Breast epithelium (tissue), 4 donors: ENCODE results near the gene IL1R2. TPM values are rescaled to one million over a fixed set of nuclear protein-coding genes. Genes with fewer than 3 reads are reported as not detected.

Experiments
- DNase-seq, 2 donors: peaks; one replicate each; pipeline ENCODE4 v3.0.0-alpha.2; 2019; ENCODE audit warnings: low spot score in 2 of 2
- H3K27ac ChIP-seq, 2 donors: fragments of 200-600 bp; sonication (generic) in 1 of 2; one replicate each; pipeline ENCODE4 v1.5.1; 2016 to 2019; ENCODE audit warnings: mild to moderate bottlenecking in 1 of 2
- H3K27me3 ChIP-seq, 2 donors: fragments of 200-600 bp; sonication (generic) in 1 of 2; one replicate each; pipeline versions ENCODE4 v1.5.1 to v1.6.0; 2017 to 2019; ENCODE audit warnings: control low read depth in 1 of 2, mild to moderate bottlenecking in 1 of 2
- H3K36me3 ChIP-seq: fragments of 200-600 bp; one replicate; pipeline ENCODE4 v1.5.1; 2019
- H3K4me1 ChIP-seq, 2 donors: fragments of 200-600 bp; sonication (generic); one replicate each; pipeline ENCODE4 v1.5.1; 2016 to 2019; ENCODE audit warnings: control low read depth in 1 of 2
- H3K4me3 ChIP-seq, 3 donors: fragments of 200-600 bp; sonication (generic); 1 replicate in 2 of 3; 2 replicates in 1 of 3; pipeline ENCODE4 v1.5.1; 2016 to 2019; ENCODE audit warnings: mild to moderate bottlenecking in 3 of 3, moderate library complexity in 2 of 3
- H3K9me3 ChIP-seq, 2 donors: fragments of 200-600 bp; sonication (generic) in 1 of 2; one replicate each; pipeline ENCODE4 v1.5.1; 2016 to 2019; ENCODE audit warnings: control low read depth in 1 of 2
- CTCF ChIP-seq, 3 donors: fragments of 450-650 bp; IDR thresholded peaks; one replicate each; pipeline ENCODE4 v1.5.1; 2016 to 2017; ENCODE audit warnings: antibody characterized with exemption in 3 of 3, mild to moderate bottlenecking in 3 of 3, moderate library complexity in 3 of 3
- POLR2A ChIP-seq: fragments of 450-650 bp; IDR thresholded peaks from one replicate; pipeline ENCODE4 v1.6.1; 2016; ENCODE audit warnings: antibody characterized with exemption, mild to moderate bottlenecking, moderate library complexity
- POLR2AphosphoS5 ChIP-seq, 3 donors: sonication (generic); formaldehyde crosslinking; IDR thresholded peaks; one replicate each; pipeline ENCODE4 v1.6.1; 2017; ENCODE audit warnings: antibody characterized with exemption in 3 of 3
- intact Hi-C: fragments of 100-400 bp; cut with DNase I; formaldehyde crosslinking; loops from one replicate; pipeline ENCODE4 v1.15.1; 2023; ENCODE audit warnings: low total_unique reads
- total RNA-seq, 3 donors: library from RNA; depleted of rRNA; stranded (reverse); fragments of >200 nt; gene quantifications; one replicate each; pipeline ENCODE4 v1.1.0, GENCODE V29; 2016

Gene IL1R2
- total RNA-seq, 3 donors from 2014 or later, result 8.2 to 9.8 (median 8.2) TPM

GRCh38 chr2:101985793-101986164, 6.0 kb upstream of the IL1R2 start:
- Histone ChIP-seq H3K4me3 (no peak overlapping the region), H3K36me3 (no peaks in the 10 kb centered on the region), H3K4me1 (no peaks in the 10 kb centered on the region), H3K27ac (no peak overlapping the region), H3K9me3 (no peaks in the 10 kb centered on the region), H3K27me3 (no peaks in the 10 kb centered on the region)
- intact Hi-C loops, result loop anchor here (10.0 kb wide), 1 partner anchor 101 kb away; no protein-coding TSS in a partner anchor
- no peak for DNase-seq
- TF ChIP-seq POLR2A (no peak), POLR2AphosphoS5 (IDR thresholded peaks at IDR 0.05) (no peak), CTCF (IDR thresholded peaks at IDR 0.05) (no peak)

GRCh38 chr2:101986376-101986775, 5.4 kb upstream of the IL1R2 start:
- no peaks in the 10 kb centered on the region for H3K27me3 ChIP-seq
- DNase-seq, result no peak
- no peak overlapping the region for H3K4me3 ChIP-seq
- TF ChIP-seq POLR2AphosphoS5 (IDR thresholded peaks at IDR 0.05) (no peak), CTCF (IDR thresholded peaks at IDR 0.05) (no peak), POLR2A (no peak)
- intact Hi-C loops, result loop anchor here (10.0 kb wide), 1 partner anchor 102 kb away; no protein-coding TSS in a partner anchor
- no peaks in the 10 kb centered on the region for H3K4me1 ChIP-seq
- no peaks in the 10 kb centered on the region for H3K9me3 ChIP-seq
- H3K36me3 ChIP-seq, result no peaks in the 10 kb centered on the region
- no peak overlapping the region for H3K27ac ChIP-seq

GRCh38 chr2:101986804-101987740, 4.7 kb upstream of the IL1R2 start:
- intact Hi-C loops, result loop anchor here (10.0 kb wide), 1 partner anchor 102 kb away; no protein-coding TSS in a partner anchor
- Histone ChIP-seq H3K36me3 (no peaks in the 10 kb centered on the region), H3K9me3 (no peaks in the 10 kb centered on the region), H3K4me1 (no peaks in the 10 kb centered on the region), H3K27me3 (no peaks in the 10 kb centered on the region), H3K4me3 (no peak overlapping the region), H3K27ac (no peak overlapping the region)
- TF ChIP-seq POLR2AphosphoS5 (IDR thresholded peaks at IDR 0.05) (no peak), POLR2A (no peak), CTCF (IDR thresholded peaks at IDR 0.05) (no peak)
- DNase-seq, result no peak

DNA sequence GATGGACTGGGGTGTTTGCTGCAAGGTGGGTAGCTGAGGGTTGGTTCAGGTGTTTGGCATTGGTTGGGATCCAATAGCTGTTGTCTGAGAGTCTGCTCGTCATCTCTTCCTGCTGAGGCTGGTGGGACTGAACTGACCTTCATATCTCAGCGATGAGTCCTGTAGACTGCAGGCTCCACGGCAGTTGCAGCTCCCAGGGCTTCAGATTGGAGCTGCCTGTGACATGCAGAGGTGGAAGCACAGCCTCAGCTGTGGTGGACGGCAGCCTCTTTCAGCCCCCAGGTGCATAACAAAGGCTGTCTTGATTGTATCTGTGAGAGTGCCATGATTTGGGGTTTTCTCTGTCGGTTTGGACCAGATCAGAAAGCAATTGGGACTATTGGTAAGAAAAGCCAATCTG, 3.9 kb upstream of the IL1R2 start:
- no peak overlapping the region for H3K27ac ChIP-seq
- intact Hi-C loops, result loop anchor here (10.0 kb wide), 1 partner anchor 103 kb away; no protein-coding TSS in a partner anchor
- H3K4me1 ChIP-seq, result no peaks in the 10 kb centered on the region
- H3K9me3 ChIP-seq, result no peaks in the 10 kb centered on the region
- H3K36me3 ChIP-seq, result no peaks in the 10 kb centered on the region
- no peak overlapping the region for H3K4me3 ChIP-seq
- no peak for TF ChIP-seq POLR2A
- no peak for TF ChIP-seq POLR2AphosphoS5 (IDR thresholded peaks at IDR 0.05)
- TF ChIP-seq CTCF (IDR thresholded peaks at IDR 0.05), result no peak
- H3K27me3 ChIP-seq, result no peaks in the 10 kb centered on the region
- no peak for DNase-seq

DNA sequence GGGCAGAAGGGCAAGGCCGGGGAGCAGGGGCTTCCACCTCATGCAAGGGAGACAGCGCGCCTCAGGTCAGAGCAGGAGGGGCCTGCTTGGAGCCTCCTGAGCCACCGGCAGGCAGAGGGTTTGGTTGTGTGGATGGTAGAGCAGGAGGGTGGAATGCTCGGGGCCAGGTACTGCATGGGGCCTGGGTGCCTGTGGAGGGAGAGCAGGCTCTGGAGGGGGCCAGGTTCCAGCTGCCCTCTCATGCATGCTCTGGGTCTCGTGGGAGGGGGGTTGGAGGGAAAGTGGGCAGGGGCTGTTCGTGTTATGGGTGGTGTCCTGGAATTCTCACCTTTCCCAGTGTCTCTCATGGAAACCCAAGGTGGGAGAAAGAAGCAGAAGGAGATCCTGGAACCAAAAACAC, 3.2 kb upstream of the IL1R2 start:
- Histone ChIP-seq H3K27ac (no peak overlapping the region), H3K4me1 (no peaks in the 10 kb centered on the region), H3K27me3 (no peaks in the 10 kb centered on the region), H3K9me3 (no peaks in the 10 kb centered on the region), H3K36me3 (no peaks in the 10 kb centered on the region), H3K4me3 (no peak overlapping the region)
- no peak for TF ChIP-seq POLR2AphosphoS5 (IDR thresholded peaks at IDR 0.05)
- TF ChIP-seq POLR2A, result no peak
- TF ChIP-seq CTCF (IDR thresholded peaks at IDR 0.05), result no peak
- intact Hi-C loops, result loop anchor here (10.0 kb wide), 1 partner anchor 104 kb away; no protein-coding TSS in a partner anchor
- no peak for DNase-seq
